HuH-7 (cell line): Measurements from ENCODE around the gene TSHZ2.

Experiments used
- DNase-seq: peaks from one replicate; pipeline ENCODE4 v3.0.0; 2011; ENCODE audit warnings: low spot score

The TSHZ2 gene

GRCh38 chr20:53064935-53065334 lies 92.8 kb downstream of the TSHZ2 start:
- no peak for DNase-seq

- no peak for DNase-seq
These were observed 96.1 kb downstream of the TSHZ2 start for GRCh38 chr20:53068241-53068640.

- no peak for DNase-seq
These were observed 97.0 kb downstream of the TSHZ2 start for GRCh38 chr20:53069132-53069531.

- no peak for DNase-seq
These were observed 98.1 kb downstream of the TSHZ2 start for GRCh38 chr20:53070224-53070623.

GRCh38 chr20:53070706-53071392 lies 98.7 kb downstream of the TSHZ2 start:
- no peak for DNase-seq

- DNase-seq, result no peak
These were observed 99.7 kb downstream of the TSHZ2 start for GRCh38 chr20:53071833-53072232.

- DNase-seq, result no peak
These were observed 100.9 kb downstream of the TSHZ2 start for GRCh38 chr20:53072923-53073579.

GRCh38 chr20:53073636-53074415 lies 101.7 kb downstream of the TSHZ2 start:
- no peak for DNase-seq

- DNase-seq, result no peak
These were observed 102.7 kb downstream of the TSHZ2 start for GRCh38 chr20:53074811-53075314.

GRCh38 chr20:53076668-53077067 lies 104.5 kb downstream of the TSHZ2 start:
- no peak for DNase-seq

GRCh38 chr20:53077373-53078205 lies 105.4 kb downstream of the TSHZ2 start:
- peak; percentile 37 for DNase-seq

- DNase-seq, result no peak
These were observed 106.6 kb downstream of the TSHZ2 start for GRCh38 chr20:53078761-53079160.

GRCh38 chr20:53079261-53079691 lies 107.1 kb downstream of the TSHZ2 start:
- DNase-seq, result no peak

- DNase-seq, result no peak
These were observed 107.9 kb downstream of the TSHZ2 start for GRCh38 chr20:53079828-53080686.

GRCh38 chr20:53080687-53080962 lies 108.5 kb downstream of the TSHZ2 start:
- DNase-seq, result no peak

GRCh38 chr20:53080969-53081871 lies 109.1 kb downstream of the TSHZ2 start:
- DNase-seq, result peak; percentile 57

GRCh38 chr20:53081916-53082863 lies 110.0 kb downstream of the TSHZ2 start:
- DNase-seq, result no peak

GRCh38 chr20:53083411-53083810 lies 111.3 kb downstream of the TSHZ2 start:
- DNase-seq, result no peak
